NAMALWA (cell line): ENCODE data around the gene FZD10.

Experiments
- DNase-seq: peaks from one replicate; pipeline ENCODE4 v3.0.0-alpha.2; 2015; ENCODE audit warnings: low spot score

The FZD10 gene

GRCh38 chr12:130131801-130132200, 30.5 kb upstream of the FZD10 start:
- no peak for DNase-seq

GRCh38 chr12:130132831-130133511, 29.3 kb upstream of the FZD10 start:
- no peak for DNase-seq

DNA sequence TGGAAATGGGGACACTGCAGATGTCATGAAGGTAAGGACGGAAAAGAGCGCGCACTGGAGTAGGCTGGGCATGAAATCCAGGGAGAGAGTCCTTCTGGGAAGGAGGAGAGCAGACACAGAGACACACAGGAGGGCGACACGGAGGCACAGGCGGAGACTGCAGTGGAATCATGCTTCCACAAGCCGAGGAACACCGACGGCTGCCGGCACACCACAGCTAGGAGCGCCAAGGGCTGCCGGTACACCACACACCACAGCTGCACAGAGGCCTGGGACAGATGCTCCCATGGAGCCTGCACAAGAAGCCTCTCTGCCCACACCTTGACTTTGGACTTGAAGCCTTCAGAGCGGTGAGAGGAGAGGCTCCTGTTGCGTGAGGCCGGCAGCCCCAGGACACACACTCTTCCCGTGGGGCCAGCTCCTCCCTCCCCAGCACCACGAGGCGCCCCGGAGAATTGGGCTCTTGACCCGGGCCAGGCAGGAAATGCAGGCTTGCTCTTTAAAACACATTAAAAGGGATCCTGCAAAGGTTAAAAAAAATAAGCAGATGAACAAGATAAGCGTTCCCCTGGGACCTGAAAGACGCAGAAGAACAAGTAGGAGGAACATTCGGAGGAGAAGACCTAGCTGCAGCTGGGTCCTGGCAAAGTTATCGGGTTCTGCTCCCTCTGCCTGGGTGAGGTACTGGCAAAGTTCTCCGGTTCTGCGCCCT, 28.3 kb upstream of the FZD10 start:
- DNase-seq: no peak

GRCh38 chr12:130134563-130134915, 27.7 kb upstream of the FZD10 start:
- no peak for DNase-seq

GRCh38 chr12:130136509-130137039, 25.7 kb upstream of the FZD10 start:
- no peak for DNase-seq

DNA sequence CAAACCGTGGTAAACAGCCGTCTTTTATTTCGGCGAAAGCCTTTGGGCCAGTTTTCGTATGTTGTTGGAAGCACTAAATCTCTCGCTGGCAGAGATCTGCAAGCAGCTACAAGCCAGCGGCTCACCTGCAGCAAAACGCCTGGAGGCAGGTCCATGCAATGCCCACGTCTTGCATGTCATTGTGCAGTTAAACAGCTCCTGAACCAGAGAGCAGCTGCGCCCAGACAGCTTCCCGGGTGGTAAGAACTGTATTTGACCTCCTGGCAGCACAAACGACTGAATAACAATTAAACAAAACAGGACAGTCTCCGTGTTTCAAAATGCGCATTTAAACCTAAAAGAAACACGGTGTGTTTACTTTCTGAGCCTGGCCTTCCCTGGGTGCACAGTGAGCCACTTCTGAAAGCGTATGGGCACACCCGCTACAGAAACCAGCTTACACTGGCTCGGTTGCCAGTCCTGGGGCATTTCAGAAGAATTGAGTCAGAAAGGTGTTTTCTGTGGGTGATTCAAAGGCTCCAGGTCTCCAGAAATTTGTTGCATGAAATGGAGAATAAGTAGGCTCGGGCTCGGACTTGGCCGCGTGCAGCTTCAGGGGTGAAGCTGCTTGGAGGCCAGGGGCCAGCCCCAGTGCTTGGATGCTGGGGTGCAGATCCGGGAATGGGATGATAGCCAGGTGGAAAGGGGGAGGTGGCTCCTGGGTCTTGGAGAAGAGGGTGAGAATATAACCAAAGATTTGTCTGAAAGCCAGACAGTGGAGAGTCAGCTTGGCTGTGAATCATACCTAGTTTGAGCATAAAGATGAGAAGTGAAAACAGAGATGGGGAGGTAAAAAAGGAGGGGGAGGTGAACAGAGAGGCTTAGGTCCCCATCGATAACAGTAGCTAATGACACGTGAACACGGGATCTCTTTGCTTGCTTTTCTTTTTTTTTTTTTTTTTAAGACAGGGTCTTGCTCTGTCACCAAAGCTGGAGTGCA, 24.9 kb upstream of the FZD10 start:
- DNase-seq: no peak

- no peak for DNase-seq
Observed at GRCh38 chr12:130138478-130138877, 23.8 kb upstream of the FZD10 start.

- no peak for DNase-seq
Observed at GRCh38 chr12:130139567-130140421, 22.5 kb upstream of the FZD10 start.

DNA sequence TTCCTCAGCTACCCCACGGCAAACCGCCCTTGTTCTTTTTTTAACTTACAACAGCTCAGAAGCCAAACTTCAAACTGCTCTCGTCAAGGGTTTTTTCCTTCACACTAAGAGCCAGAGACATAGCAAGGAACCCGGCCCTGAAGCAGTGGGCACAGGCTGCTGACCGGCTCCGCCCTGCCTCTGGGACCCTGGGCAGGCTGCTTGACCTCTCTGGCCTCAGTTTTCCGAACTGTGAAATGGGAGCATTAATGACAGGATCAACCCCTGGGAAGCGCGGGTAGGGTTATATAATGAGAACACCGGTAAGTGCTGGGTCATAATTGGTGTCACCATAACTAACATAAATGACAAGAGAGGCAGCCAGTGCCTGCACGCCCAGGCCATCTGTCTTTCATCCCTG, 21.2 kb upstream of the FZD10 start:
- no peak for DNase-seq

DNA sequence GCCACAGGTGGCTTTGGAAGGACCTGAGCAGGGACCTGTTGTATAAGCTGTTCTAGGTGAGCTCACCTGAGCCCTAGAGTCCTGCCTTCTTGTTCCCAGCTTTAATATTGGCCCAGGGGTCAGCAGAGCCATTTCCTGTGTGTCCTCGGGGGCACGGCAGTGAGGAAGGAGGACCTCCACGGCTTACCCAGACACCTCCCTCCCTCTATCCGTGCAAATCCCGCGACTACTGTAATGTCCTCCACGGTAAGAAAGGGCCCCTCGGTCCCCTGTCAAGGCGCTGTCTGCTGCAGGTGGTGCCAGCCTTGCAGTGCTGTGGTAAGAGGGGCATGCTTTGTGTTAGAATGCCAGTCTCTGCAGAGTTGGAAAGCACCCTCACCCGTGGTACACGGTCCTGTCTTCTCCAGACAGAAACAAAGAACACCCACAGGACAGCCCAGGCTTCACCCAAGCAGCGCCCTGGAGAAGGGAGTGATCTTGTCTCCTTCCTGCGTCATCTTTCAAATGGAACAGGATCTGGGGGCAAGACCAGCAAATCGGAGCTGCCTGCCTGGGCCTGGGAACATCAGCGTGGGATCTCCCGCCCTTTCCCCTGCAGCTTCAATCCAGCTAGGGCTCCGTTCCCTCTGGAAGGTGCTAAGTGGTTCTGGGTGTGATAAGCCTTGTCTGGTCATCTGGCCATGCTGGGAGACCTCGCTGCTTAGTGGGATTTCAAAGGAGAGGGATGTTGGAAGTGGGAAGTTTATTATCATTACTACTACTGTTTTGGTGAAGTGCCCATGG, 20.2 kb upstream of the FZD10 start:
- DNase-seq: no peak

- DNase-seq: no peak
Observed at GRCh38 chr12:130142736-130143135, 19.5 kb upstream of the FZD10 start.

- DNase-seq: no peak
Observed at GRCh38 chr12:130143136-130143535, 19.1 kb upstream of the FZD10 start.

DNA sequence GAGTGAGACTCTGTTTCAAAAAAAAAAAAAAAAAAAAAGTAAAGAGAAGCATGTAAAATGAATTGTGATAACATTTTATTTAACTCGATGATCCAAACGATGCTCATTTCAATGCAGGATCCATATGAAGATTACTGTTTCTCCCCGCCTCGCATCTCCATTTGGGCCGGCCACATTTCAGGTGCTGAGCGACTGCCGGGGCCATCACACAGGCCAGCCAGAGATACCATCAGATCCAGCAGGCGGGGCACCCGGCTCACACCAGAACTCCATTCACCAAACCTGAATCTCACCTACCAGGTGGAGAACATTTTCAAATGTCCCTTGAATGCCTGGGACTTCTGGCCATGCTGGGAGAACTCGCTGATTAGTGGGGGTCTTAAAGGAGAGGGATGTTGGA, 18.0 kb upstream of the FZD10 start:
- no peak for DNase-seq

- DNase-seq: no peak
Observed at GRCh38 chr12:130145731-130146130, 16.5 kb upstream of the FZD10 start.

- DNase-seq: no peak
Observed at GRCh38 chr12:130146176-130146931, 15.9 kb upstream of the FZD10 start.

- DNase-seq: no peak
Observed at GRCh38 chr12:130147875-130148596, 14.2 kb upstream of the FZD10 start.

GRCh38 chr12:130151846-130152245, 10.4 kb upstream of the FZD10 start:
- DNase-seq: no peak

DNA sequence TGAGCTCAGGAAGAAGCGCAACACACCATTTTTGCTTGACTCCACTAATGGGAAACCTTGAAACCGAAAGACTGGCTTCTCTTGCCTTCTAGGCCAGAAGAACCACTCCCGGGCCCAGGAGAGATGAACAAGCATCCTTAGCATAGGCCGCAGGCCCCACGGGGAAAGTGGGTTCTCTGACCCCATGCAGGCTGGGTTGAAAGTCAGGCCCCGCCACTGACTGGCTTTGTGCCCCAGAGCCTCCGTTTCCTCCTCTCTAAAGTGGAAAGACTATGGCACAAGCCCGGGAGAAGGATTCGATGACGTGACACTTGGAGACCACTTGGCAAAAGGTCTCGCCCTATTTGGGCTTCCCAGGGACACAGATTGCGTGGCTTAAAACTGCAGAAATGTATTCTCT, 9.9 kb upstream of the FZD10 start:
- no peak for DNase-seq

DNA sequence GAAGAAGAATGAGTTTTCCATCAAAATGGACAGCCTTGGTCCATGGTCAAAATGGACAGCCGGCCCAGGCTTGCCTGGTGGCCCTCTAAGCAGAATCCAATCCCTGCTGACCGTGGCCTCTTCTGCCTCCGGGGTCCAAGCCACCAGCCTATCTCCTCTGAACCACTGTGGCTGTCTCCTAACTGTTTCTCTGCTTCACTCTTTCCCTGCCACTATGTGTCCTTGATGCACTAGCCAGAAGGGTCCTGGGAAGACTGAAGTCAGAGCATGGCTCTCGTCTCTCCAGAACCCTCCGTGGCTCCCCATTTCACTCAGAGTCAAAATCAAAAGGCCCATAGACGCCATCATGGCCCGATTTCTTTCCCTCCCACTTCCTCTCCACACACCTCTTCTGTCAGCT, 8.5 kb upstream of the FZD10 start:
- DNase-seq: no peak
